GM12875 (cell line): ENCODE data around the gene SSC4D.
"Not testable (repeated sequence)": the region's sequence is repeated elsewhere in the genome, so short reads cannot be mapped to it uniquely, and the experiment has no call there.

Source experiments
- H3K4me3 ChIP-seq: one replicate; pipeline ENCODE4 v1.5.1; 2011; ENCODE audit warnings: low read depth, low read length, control low read depth
- TF ChIP-seq, protein P1 (sequence below): IDR thresholded peaks from 2 replicates; pipeline ENCODE4 v1.5.1; 2011; ENCODE audit warnings: low read depth, mild to moderate bottlenecking, control low read depth, inconsistent platforms, low read length, moderate library complexity, borderline replicate concordance; ENCODE audit not compliant: insufficient read depth

SSC4D gene

DNA sequence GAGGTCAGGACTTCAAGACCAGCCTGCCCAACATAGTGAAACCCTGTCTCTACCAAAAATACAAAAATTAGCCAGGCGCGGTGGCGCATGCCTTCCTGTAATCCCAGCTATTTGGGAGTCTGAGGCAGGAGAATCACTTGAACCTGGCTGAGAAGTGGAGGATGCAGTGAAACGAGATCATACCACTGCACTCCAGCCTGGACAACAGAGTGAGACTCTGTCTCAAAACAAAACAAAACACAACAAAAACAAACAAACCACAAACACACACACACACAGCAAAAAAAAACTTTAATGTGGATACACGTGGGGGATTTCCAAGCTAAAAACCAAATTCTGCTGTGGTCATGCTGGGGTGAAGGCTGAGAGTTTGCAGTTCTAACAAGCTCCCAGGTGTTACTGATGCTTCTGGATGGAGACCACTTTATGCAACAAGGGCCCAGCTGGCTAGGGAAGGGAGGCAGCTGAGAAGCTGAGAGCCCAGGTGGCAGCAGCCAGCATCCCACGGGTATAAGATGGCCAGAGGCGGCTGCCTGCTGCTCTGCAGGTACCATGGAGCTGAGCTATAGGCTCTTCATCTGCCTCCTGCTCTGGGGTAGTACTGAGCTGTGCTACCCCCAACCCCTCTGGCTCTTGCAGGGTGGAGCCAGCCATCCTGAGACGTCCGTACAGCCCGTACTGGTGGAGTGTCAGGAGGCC is 15.1 kb upstream of the SSC4D start, which contains the start of gene ZP3:
Gene ZP3, plus strand, starts transcription at position 538 of the 699 bp plus-strand sequence. Its CDS starts 15 bp downstream, at position 553.
- TF ChIP-seq, protein P1, sequence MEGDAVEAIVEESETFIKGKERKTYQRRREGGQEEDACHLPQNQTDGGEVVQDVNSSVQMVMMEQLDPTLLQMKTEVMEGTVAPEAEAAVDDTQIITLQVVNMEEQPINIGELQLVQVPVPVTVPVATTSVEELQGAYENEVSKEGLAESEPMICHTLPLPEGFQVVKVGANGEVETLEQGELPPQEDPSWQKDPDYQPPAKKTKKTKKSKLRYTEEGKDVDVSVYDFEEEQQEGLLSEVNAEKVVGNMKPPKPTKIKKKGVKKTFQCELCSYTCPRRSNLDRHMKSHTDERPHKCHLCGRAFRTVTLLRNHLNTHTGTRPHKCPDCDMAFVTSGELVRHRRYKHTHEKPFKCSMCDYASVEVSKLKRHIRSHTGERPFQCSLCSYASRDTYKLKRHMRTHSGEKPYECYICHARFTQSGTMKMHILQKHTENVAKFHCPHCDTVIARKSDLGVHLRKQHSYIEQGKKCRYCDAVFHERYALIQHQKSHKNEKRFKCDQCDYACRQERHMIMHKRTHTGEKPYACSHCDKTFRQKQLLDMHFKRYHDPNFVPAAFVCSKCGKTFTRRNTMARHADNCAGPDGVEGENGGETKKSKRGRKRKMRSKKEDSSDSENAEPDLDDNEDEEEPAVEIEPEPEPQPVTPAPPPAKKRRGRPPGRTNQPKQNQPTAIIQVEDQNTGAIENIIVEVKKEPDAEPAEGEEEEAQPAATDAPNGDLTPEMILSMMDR: no peak
- H3K4me3 ChIP-seq: no peak within 1 kb of the TSS

DNA sequence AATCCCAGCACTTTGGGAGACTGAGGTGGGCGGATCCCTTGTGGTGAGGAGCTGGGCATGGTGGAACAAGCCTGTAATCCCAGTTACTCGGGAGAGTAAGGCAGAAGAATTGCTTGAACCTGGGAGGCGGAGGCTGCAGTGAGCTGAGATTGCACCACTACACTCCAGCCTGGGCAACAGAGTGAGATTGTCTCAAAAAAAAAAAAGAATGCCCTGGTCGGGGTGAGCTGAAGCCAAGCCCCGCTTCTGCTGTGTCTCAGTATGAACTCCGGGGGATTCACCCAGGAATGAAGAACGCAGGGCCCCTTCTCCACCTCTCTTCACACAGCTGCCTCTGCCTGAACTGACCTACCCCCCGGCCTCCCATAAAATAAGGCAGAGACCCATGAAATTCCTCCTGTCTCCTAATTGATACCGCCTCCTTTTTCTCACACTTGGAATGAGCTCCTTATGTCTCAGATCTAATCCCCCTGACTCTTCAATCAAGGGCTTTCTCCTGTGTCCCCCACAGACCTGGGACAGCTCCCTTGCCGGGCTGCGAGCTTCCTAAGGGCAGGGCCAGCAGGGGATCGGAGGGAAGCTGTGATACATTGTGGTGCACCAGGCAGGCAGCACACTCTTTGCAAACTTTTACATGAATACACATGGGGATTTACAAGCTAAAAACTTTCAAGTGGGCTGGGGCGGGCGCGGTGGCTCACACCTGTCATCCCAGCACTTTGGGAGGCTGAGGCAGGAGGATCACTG is 14.3 kb upstream of the SSC4D start:
- H3K4me3 ChIP-seq: no peak overlapping the region
- TF ChIP-seq, protein P1: no peak

- H3K4me3 ChIP-seq: not testable (repeated sequence)
Observed at GRCh38 chr7:76421097-76421496, 11.6 kb upstream of the SSC4D start.

GRCh38 chr7:76417654-76418310 is 8.3 kb upstream of the SSC4D start:
- H3K4me3 ChIP-seq: not testable (repeated sequence)

DNA sequence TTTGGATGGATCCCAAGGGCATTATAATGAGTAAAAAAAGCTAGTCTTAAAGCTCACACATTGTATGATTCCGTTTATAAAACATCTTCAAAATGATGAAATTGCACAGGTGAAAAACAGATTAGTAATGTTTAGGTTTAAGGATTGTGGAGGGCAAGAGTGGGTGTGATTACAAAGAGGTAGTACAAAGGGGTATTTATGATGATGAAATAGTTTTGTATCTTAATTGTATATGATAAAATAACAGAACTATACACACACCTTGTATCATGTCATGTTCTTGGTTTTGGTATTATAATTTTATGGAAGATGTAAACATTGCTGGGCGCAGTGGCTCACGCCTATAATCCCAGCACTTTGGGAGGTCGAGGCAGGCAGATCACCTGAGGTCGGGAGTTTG is 2.8 kb upstream of the SSC4D start:
- no peak overlapping the region for H3K4me3 ChIP-seq
- TF ChIP-seq, protein P1: no peak

- TF ChIP-seq, protein P1: no peak
- H3K4me3 ChIP-seq: no peak overlapping the region
Observed at GRCh38 chr7:76411626-76412025, 2.1 kb upstream of the SSC4D start.

GRCh38 chr7:76408121-76408560 is 1.4 kb downstream of the SSC4D start:
- H3K4me3 ChIP-seq: no peak overlapping the region
- TF ChIP-seq, protein P1: no peak

DNA sequence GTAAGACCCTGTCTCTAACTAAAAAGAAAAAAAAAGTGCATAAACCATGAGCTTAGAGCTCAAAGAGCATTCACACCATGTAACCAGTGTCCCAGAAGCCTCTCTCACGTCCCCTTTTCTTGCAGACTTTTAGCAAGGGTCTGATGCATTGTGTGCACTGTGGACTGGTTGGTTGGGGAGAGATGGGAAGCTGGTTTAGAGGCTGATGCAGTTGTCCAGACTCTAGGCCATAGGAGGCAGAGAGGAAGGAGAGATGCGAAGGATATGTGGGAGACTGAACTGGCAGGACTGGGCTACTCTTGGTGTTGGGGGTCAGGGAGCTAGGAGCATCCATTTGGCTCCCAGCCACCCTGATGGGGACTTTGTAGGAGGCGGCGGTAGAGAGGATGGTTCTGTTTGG is 1.8 kb downstream of the SSC4D start:
- TF ChIP-seq, protein P1: no peak
- H3K4me3 ChIP-seq: no peak overlapping the region
